GM10847 (cell line): ENCODE measurements around the gene CFAP52.

Source experiments
- POLR2A ChIP-seq: IDR thresholded peaks from 2 replicates; pipeline ENCODE4 v1.6.1; 2011; ENCODE audit not compliant: insufficient read length; ENCODE audit errors: extremely low read depth

The CFAP52 gene

DNA sequence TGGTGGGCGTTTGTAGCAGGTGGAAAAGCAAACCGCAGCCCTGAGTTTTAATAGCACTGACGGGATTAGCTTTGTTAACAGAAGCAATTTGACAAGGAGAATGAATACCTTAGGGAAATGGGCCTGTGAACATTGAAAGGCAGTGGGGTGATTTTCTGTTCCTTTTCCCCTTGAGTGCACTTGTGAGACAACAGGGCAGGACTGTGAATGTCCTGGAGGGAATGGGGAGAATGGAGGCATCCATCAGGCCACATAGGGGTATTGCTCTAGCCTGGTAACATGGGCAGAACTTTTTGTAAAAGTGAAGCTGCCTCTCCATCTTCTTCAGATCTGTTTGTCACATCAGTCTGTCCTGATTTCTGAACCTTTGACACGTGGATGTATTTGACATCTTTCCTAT, 95.1 kb downstream of the CFAP52 start:
- TF ChIP-seq POLR2A = no peak

DNA sequence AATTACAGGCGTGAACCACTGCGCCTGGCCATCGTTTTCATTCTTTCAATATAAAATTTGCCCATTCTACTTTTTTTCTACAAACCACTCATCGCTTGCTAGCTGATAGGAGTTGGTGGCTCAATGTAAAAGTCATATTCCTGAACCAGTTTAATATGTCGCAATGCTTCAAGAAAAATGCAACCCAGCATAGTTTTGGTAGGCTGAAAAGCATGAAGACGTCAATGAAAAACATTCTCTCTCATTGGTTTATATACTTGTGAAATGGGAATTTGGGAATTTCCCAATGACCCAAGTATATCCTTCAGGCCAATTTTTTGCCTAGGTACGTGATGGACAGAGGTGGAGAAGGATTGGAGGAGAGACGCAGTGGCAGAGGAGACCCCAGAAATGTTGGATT, 95.8 kb downstream of the CFAP52 start:
- no peak for TF ChIP-seq POLR2A

- TF ChIP-seq POLR2A = no peak
Measured at GRCh38 chr17:9672691-9673090, 96.2 kb downstream of the CFAP52 start.

DNA sequence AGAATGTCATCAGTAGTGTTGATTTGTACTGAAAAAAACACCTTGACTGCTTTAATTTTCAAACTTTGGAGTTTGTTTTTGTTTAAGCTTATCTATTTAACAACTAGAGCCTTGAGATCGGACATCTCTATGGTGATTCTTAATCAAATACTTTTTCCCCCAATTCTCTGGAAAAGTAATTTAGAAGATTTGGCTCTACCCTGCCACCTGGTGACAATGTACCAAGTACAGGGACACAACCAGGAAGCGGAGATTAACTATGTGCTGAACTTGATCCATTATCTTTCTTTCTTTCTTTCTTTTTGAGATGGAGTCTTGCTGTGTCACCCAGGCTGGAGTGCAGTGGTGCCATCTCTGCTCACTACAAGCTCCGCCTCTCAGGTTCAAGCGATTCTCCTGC, 99.6 kb downstream of the CFAP52 start:
- no peak for TF ChIP-seq POLR2A

GRCh38 chr17:9676820-9677310, 100.4 kb downstream of the CFAP52 start:
- TF ChIP-seq POLR2A = no peak

DNA sequence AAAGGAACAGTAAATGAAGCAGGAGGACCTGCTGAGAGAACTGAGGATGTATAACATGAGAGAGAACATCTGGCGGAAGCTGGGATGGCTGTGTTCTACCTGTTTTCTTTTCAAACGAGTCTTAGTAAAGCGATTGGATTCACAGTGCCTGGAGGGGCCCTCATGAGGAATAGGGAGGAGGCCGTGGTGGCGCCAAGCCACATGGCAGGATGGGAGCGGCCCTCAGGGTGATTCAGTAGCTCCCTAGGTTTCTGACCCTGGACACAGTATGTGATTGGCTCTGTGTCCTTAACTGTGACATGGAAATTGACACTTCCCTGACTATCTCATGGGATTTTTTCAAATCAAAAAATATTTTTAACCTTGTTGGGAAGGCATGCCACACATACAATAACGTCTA, 101.0 kb downstream of the CFAP52 start:
- no peak for TF ChIP-seq POLR2A

GRCh38 chr17:9677896-9678295, 101.5 kb downstream of the CFAP52 start:
- TF ChIP-seq POLR2A = no peak

GRCh38 chr17:9684955-9685621, 108.6 kb downstream of the CFAP52 start:
- no peak for TF ChIP-seq POLR2A
